Stimulated activated CD8-positive, alpha-beta memory T cell treated with anti-CD3 and anti-CD28 coated beads, Interleukin-12 subunit alpha, Interleukin-12 subunit beta, amount 100 ng/mL, for 24 hours (primary cell): Measurements from ENCODE around the gene PLPPR2.
"Not testable (repeated sequence)": the region's sequence is repeated elsewhere in the genome, so short reads cannot be mapped to it uniquely, and the experiment has no call there.

ENCODE experiments used
- DNase-seq: peaks from one replicate; pipeline ENCODE4 v3.0.0-alpha.2; 2020; ENCODE audit errors: extremely low read depth

The PLPPR2 gene

GRCh38 chr19:11397089-11397610 lies 41.9 kb downstream of the PLPPR2 start:
- no peak for DNase-seq

GRCh38 chr19:11399667-11400066 lies 44.4 kb downstream of the PLPPR2 start:
- no peak for DNase-seq

DNA sequence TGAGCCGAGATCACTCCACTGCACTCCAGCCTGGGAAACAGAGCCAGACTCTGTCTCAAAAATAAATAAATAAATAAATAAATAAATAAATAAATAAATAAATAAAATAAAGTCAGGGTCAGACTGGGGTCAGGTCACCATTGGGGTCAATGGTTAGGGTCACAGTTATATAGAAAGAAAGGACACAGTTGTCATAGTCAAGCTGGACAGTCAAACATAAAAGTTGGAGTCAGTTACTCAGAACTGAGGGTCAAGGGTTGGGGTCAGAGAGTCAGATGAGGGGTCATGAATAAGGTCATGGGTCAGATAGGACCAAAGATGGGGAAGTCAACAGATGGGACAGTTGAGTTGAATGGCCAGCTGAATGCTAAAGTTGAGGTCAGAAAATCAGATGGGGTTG lies 45.6 kb downstream of the PLPPR2 start:
- no peak for DNase-seq

GRCh38 chr19:11401808-11402543 lies 46.7 kb downstream of the PLPPR2 start:
- DNase-seq = no peak

DNA sequence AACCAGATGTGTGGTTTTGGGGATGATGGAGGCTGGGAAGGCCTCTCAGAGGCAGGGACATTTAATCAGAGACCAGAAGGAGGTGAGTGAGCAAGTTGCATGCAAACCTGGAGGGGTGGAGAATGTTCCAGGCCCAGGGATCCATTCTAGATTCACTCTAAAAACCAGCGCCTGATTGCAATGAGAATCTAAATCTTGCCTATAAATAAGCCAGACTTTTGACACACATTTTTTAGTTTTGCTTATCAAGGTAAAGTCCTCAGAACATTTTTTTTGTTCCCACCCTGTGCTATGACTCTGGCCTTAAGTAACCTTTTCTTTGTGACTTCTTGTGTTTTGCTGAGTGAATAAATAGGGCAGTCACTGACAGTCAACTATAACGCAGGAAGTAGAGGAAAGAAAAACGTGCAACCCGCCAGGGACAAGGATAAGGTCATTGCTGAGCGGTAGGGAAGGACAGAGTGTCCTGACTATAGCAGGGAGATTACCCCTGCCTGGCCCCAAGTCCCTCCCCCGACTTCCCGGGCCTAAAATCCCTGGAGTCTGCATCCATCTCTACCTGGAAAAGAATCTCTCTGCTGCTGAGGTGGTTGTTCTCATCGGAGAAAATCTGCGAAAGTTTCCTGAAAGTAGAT lies 49.5 kb downstream of the PLPPR2 start:
- DNase-seq = no peak

- DNase-seq = no peak
Measured at GRCh38 chr19:11405846-11406643, 50.8 kb downstream of the PLPPR2 start.

GRCh38 chr19:11406703-11407236 lies 51.5 kb downstream of the PLPPR2 start:
- not testable (repeated sequence) for DNase-seq

GRCh38 chr19:11408591-11408990 lies 53.4 kb downstream of the PLPPR2 start:
- no peak for DNase-seq

DNA sequence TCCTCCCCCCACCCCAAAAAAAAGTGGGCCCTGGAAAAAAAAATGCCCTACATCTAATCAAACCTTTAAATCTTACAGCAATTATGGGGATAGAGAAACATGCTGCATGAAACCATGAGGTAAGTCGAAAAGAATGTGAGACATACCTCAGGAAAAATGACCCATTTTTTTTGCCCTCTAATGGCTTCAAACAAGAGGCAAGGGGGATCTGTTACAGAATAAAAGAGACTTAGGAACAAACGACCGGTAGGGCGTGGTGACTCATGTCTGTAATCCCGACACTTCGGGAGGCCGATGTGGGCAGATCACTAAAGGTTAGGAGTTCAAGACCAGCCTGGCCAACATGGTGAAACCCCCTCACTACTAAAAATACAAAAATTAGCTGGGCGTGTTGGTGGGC lies 55.5 kb downstream of the PLPPR2 start:
- no peak for DNase-seq

DNA sequence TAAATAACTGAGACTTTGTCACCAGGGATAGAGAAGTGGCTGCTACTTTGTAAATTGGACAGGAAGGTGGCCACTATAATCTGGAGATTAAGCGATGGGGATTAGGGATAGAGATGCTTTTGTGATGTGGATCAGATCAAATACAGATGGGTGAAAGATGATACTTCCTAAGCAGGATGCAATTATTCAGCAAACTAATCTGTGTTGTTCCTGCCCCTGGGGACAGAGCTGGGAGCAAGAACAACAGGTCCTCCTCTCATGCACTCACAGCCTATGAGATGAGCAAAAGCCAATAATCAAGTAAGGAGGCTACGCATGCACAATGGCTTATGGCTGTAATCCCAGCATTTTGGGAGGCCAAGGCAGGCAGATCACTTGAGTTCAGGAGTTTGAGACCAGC lies 59.3 kb downstream of the PLPPR2 start:
- DNase-seq = no peak
